A673 (cell line): ENCODE data around the gene CCDC57. TPM values are rescaled to one million over a fixed set of nuclear protein-coding genes. Genes with fewer than 3 reads are reported as not detected.
A peak's percentile ranks its signal among the peaks of the same experiment; 100 is the strongest.
"Not testable (repeated sequence)": the region's sequence is repeated elsewhere in the genome, so short reads cannot be mapped to it uniquely, and the experiment has no call there.

Experiments used
- BruUV-seq: library from RNA; stranded (reverse); fragments of 400-500 nt; replicated peaks from 2 replicates; lab custom pipeline; 2021; lab: Mats Ljungman, UMichigan
- CTCF ChIA-PET: fragments of 300-600 bp; sonication (Branson Sonifier 250); formaldehyde crosslinking; loops from one replicate; lab custom pipeline; 2022; ENCODE audit warnings: antibody characterized with exemption; lab: Charles Lee
- POLR2A ChIA-PET: fragments of 300-600 bp; sonication (Branson Sonifier 250); formaldehyde crosslinking; loops from one replicate; lab custom pipeline; 2022; ENCODE audit warnings: antibody characterized with exemption; ENCODE audit not compliant: low non-redundant PET; lab: Charles Lee
- DNase-seq: peaks from one replicate; pipeline ENCODE4 v3.0.0-alpha.2; 2015; ENCODE audit warnings: low spot score
- H3K27ac ChIP-seq: fragments of 200-600 bp; sonication (generic); 2 replicates; pipeline ENCODE4 v1.5.1; 2016; ENCODE audit warnings: mixed run types, low read depth, mild to moderate bottlenecking, mixed read lengths, antibody characterized with exemption, low read length; ENCODE audit not compliant: poor library complexity, severe bottlenecking
- H3K27me3 ChIP-seq: fragments of 200-600 bp; sonication (generic); replicated peaks from 2 replicates; pipeline ENCODE4 v1.6.1; 2017; ENCODE audit warnings: mixed run types, low read depth, mild to moderate bottlenecking, mixed read lengths, antibody characterized with exemption, low read length; ENCODE audit not compliant: insufficient read depth, poor library complexity
- H3K36me3 ChIP-seq: fragments of 200-600 bp; sonication (generic); 2 replicates; pipeline ENCODE4 v1.6.1; 2016; ENCODE audit warnings: mixed run types, mild to moderate bottlenecking, mixed read lengths, antibody characterized with exemption, low read length; ENCODE audit not compliant: insufficient read depth, poor library complexity, severe bottlenecking
- H3K4me1 ChIP-seq: fragments of 200-600 bp; sonication (generic); 2 replicates; pipeline ENCODE4 v1.6.1; 2017; ENCODE audit warnings: mixed run types, mild to moderate bottlenecking, mixed read lengths, antibody characterized with exemption, low read length; ENCODE audit not compliant: insufficient read depth, poor library complexity, severe bottlenecking
- H3K4me3 ChIP-seq: fragments of 200-600 bp; sonication (generic); 2 replicates; pipeline ENCODE4 v1.5.1; 2016; ENCODE audit warnings: low read depth, mixed run types, mild to moderate bottlenecking, mixed read lengths, low read length; ENCODE audit not compliant: poor library complexity, severe bottlenecking
- H3K9me3 ChIP-seq: fragments of 200-600 bp; sonication (generic); 2 replicates; pipeline ENCODE4 v1.6.1; 2016; ENCODE audit warnings: mixed run types, low read depth, mild to moderate bottlenecking, mixed read lengths, antibody characterized with exemption, low read length; ENCODE audit not compliant: poor library complexity, severe bottlenecking
- CTCF ChIP-seq: fragments of 300-800, 200-600 bp; sonication (generic); conservative IDR thresholded peaks from 2 replicates; pipeline ENCODE4 v1.5.1; 2017; ENCODE audit warnings: low read depth, mild to moderate bottlenecking, antibody characterized with exemption, low read length, moderate library complexity, mixed read lengths
- EZH2 ChIP-seq: fragments of 200-600 bp; sonication (generic); IDR thresholded peaks from 2 replicates; pipeline ENCODE4 v1.6.1; 2017; ENCODE audit warnings: borderline replicate concordance, low read depth, mild to moderate bottlenecking, mixed read lengths, antibody characterized with exemption, low read length; ENCODE audit not compliant: poor library complexity, severe bottlenecking
- intact Hi-C: fragments of 100-400 bp; cut with micrococcal nuclease; formaldehyde crosslinking; loops from one replicate; pipeline ENCODE4 v1.10.0; 2022; ENCODE audit not compliant: unreplicated experiment
- total RNA-seq: library from RNA; stranded (reverse); gene quantifications from 2 replicates; pipeline ENCODE4 v1.2.3, GENCODE V29; 2021

Gene CCDC57
- total RNA-seq, 1 experiment from 2014 or later: 43.6 TPM

DNA sequence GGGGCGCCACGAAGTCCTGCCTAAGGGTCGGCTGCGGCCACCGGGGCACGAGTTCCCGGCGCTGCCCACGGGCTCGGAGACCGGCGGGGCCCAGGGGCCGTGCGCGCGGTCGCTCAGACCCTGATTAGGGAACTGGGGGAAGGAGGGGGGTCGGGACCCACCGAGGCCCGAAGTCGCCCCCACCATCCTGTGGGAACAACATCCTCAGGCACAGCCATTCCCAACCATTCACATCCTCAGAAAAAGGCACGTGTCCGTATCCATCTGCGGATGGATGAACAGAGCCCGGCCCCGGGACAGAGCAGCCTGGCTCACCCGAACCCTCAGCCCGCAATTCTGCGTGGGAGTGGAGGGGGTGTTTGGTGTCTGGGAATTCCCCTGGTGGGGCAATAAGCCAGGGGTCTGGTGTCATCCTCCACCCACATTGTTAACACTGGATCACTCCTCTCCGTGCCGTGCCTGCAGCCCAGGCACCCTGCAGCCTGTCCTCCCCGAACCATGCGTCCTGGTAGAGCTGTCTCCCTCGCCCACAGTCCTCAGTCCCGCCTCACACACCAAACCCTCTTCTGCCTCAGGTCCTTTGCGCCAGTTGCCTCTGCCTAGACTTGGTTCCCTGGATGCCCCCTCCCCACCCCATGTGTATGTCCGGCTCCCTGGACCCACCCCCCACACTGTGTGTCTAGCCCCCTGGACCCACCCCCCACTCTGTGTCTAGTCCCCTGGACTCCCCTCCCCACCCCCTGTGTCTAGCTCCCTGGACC lies 789 bp upstream of the CCDC57 start:
- no peaks in the 10 kb centered on the region for H3K36me3 ChIP-seq
- peak overlapping the region; percentile 83 for H3K27ac ChIP-seq
- TF ChIP-seq CTCF (no peak), EZH2 (no peak)
- H3K9me3 ChIP-seq: no peaks in the 10 kb centered on the region
- no peaks in the 10 kb centered on the region for H3K27me3 ChIP-seq
- BruUV-seq: no TSS peak
- peak; percentile 64 for DNase-seq
- peaks cover 8% of the 10 kb centered on the region for H3K4me1 ChIP-seq
- H3K4me3 ChIP-seq: peak overlapping the region; percentile 100
- POLR2A ChIA-PET: interaction anchor here (0.6 kb wide), 1 partner anchor 772 kb away, joined by 8 read pairs; no protein-coding TSS in a partner anchor
- CTCF ChIA-PET: no interaction called here
- intact Hi-C loops: no loop called here

- H3K27ac ChIP-seq, CTCF ChIA-PET, H3K9me3 ChIP-seq, intact Hi-C loops, H3K36me3 ChIP-seq, BruUV-seq, POLR2A ChIA-PET, H3K4me3 ChIP-seq, DNase-seq, H3K27me3 ChIP-seq: not testable (repeated sequence)
- peaks cover 14% of the 10 kb centered on the region for H3K4me1 ChIP-seq
Observed at GRCh38 chr17:82210655-82211054, 2.0 kb downstream of the CCDC57 start.

GRCh38 chr17:82205720-82206508 lies 6.7 kb downstream of the CCDC57 start:
- H3K9me3 ChIP-seq: no peaks in the 10 kb centered on the region
- no peaks in the 10 kb centered on the region for H3K36me3 ChIP-seq
- TF ChIP-seq EZH2: no peak
- peak; percentile 91 for TF ChIP-seq CTCF
- BruUV-seq: no TSS peak
- H3K27ac ChIP-seq: peak overlapping the region; percentile 16
- peak; percentile 91 for DNase-seq
- POLR2A ChIA-PET: interaction anchor here (0.5 kb wide), 1 partner anchor 315 kb away, joined by 4 read pairs; no protein-coding TSS in a partner anchor
- intact Hi-C loops: no loop called here
- CTCF ChIA-PET: interaction anchor here (0.6 to 1.0 kb wide), 5 partner anchors 8 to 230 kb away, joined by 3 to 4 read pairs (median 3); no protein-coding TSS in a partner anchor
- H3K4me3 ChIP-seq: no peak overlapping the region
- no peaks in the 10 kb centered on the region for H3K27me3 ChIP-seq
- peaks cover 9% of the 10 kb centered on the region for H3K4me1 ChIP-seq
